Naive B cell (primary cell): ENCODE results near the gene VAMP8. TPM values are rescaled to one million over a fixed set of nuclear protein-coding genes. Genes with fewer than 3 reads are reported as not detected.
"Not testable (repeated sequence)": the region's sequence is repeated elsewhere in the genome, so short reads cannot be mapped to it uniquely, and the experiment has no call there.

ENCODE experiments used
- ATAC-seq, 2 donors: fragments of 150-1000 bp; cut with Tn5 transposase; 2 replicates each; pipeline ENCODE4 v1.10.0; 2021; ENCODE audit warnings: low read depth in 2 of 2, mild to moderate bottlenecking in 2 of 2, moderate library complexity in 2 of 2
- DNase-seq: peaks from one replicate; pipeline ENCODE4 v3.0.0; 2022
- H3K27ac Mint-ChIP-seq, 6 donors: one replicate each; pipeline ENCODE4 v1.8.0; 2020 to 2022; ENCODE audit warnings: mild to moderate bottlenecking in 6 of 6, mixed read lengths in 6 of 6, moderate library complexity in 5 of 6, inconsistent platforms in 2 of 6
- H3K27me3 Mint-ChIP-seq, 3 donors: one replicate each; pipeline ENCODE4 v1.8.0; 2021 to 2022; ENCODE audit warnings: mixed read lengths in 3 of 3, mild to moderate bottlenecking in 1 of 3
- H3K36me3 Mint-ChIP-seq, 2 donors: one replicate each; pipeline ENCODE4 v1.8.0; 2020 to 2022; ENCODE audit warnings: mixed read lengths in 2 of 2, inconsistent platforms in 1 of 2, mild to moderate bottlenecking in 1 of 2
- H3K4me1 Mint-ChIP-seq, 3 donors: one replicate each; pipeline ENCODE4 v1.8.0; 2020 to 2022; ENCODE audit warnings: mixed read lengths in 3 of 3, inconsistent platforms in 1 of 3, mild to moderate bottlenecking in 1 of 3, moderate library complexity in 1 of 3
- H3K4me3 Mint-ChIP-seq, 8 donors: one replicate each; pipeline ENCODE4 v1.8.0; 2020 to 2022; ENCODE audit warnings: mild to moderate bottlenecking in 8 of 8, mixed read lengths in 8 of 8, moderate library complexity in 8 of 8, inconsistent platforms in 2 of 8
- H3K9me3 Mint-ChIP-seq, 7 donors: one replicate each; pipeline ENCODE4 v1.8.0; 2020 to 2022; ENCODE audit warnings: mixed read lengths in 7 of 7, mild to moderate bottlenecking in 5 of 7, inconsistent platforms in 2 of 7, moderate library complexity in 1 of 7
- polyA plus RNA-seq, 6 donors: library from polyadenylated mRNA; unstranded; fragments of 300-500 nt; fragmentation: Illumina TruSeq; gene quantifications; one replicate each; pipeline ENCODE4 v1.2.3, GENCODE V29; 2021; ENCODE audit warnings: low read depth in 6 of 6

VAMP8 gene
- polyA plus RNA-seq, 6 donors from 2014 or later: 262 to 339 (median 305) TPM

- H3K9me3 Mint-ChIP-seq: no peaks in the 10 kb centered on the region
- ATAC-seq (no peak), DNase-seq (no peak)
- H3K4me1 Mint-ChIP-seq: peaks cover 34 to 52% (median 42%) of the 10 kb centered on the region in 3 donors
- H3K4me3 Mint-ChIP-seq: peak overlapping the region in 1 of 8 donors; percentile 54
- H3K36me3 Mint-ChIP-seq: no peaks in the 10 kb centered on the region
- peak overlapping the region in 1 of 6 donors; percentile 56 for H3K27ac Mint-ChIP-seq
- H3K27me3 Mint-ChIP-seq: no peaks in the 10 kb centered on the region
Measured at GRCh38 chr2:85589982-85590791, 12.8 kb downstream of the VAMP8 start.

GRCh38 chr2:85590950-85591349, 13.6 kb downstream of the VAMP8 start:
- no peak for ATAC-seq
- Mint-ChIP-seq H3K27me3 (no peaks in the 10 kb centered on the region), H3K36me3 (no peaks in the 10 kb centered on the region), H3K4me1 (peaks cover 34 to 52% (median 40%) of the 10 kb centered on the region in 3 donors), H3K9me3 (no peaks in the 10 kb centered on the region), H3K27ac (peak overlapping the region in 2 of 6 donors; percentile 12 to 47), H3K4me3 (peak overlapping the region in 1 of 8 donors; percentile 65)
- no peak for DNase-seq

DNA sequence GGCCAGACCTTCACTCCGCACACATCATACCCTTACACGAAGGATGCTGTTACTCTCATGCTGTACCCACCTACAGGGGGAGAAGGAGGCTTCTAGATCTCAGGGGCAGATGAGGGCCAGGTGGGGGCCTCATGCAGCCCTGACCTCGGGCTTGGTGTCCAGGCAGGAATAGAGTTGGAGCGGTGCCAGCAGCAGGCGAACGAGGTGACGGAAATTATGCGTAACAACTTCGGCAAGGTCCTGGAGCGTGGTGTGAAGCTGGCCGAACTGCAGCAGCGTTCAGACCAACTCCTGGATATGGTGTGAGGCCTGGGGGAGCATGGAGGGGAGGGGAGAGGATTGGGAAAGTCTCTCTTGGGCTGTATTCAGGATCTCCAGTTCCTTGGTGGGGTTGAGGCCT, 14.2 kb downstream of the VAMP8 start:
- DNase-seq (no peak), ATAC-seq (no peak)
- no peaks in the 10 kb centered on the region for H3K9me3 Mint-ChIP-seq
- no peaks in the 10 kb centered on the region for H3K36me3 Mint-ChIP-seq
- peaks cover 40 to 55% (median 42%) of the 10 kb centered on the region in 3 donors for H3K4me1 Mint-ChIP-seq
- no peak overlapping the region for H3K27ac Mint-ChIP-seq
- no peaks in the 10 kb centered on the region for H3K27me3 Mint-ChIP-seq
- H3K4me3 Mint-ChIP-seq: peak overlapping the region in 2 of 8 donors; percentile 61 to 65

GRCh38 chr2:85592299-85592698, 14.9 kb downstream of the VAMP8 start:
- H3K4me3 Mint-ChIP-seq: peak overlapping the region in 3 of 8 donors; percentile 16 to 95 (median 65)
- H3K27ac Mint-ChIP-seq: peak overlapping the region in 1 of 6 donors; percentile 80
- not testable (repeated sequence) for H3K27me3 Mint-ChIP-seq, H3K36me3 Mint-ChIP-seq, ATAC-seq, H3K9me3 Mint-ChIP-seq, DNase-seq
- H3K4me1 Mint-ChIP-seq: peaks cover 46 to 58% (median 49%) of the 10 kb centered on the region in 3 donors

GRCh38 chr2:85593023-85593422, 15.6 kb downstream of the VAMP8 start:
- DNase-seq (no peak), ATAC-seq (no peak)
- Mint-ChIP-seq H3K4me1 (peaks cover 41 to 51% (median 45%) of the 10 kb centered on the region in 3 donors), H3K27ac (no peak overlapping the region), H3K27me3 (no peaks in the 10 kb centered on the region), H3K4me3 (peak overlapping the region in 3 of 8 donors; percentile 65 to 99 (median 95)), H3K9me3 (no peaks in the 10 kb centered on the region), H3K36me3 (no peaks in the 10 kb centered on the region)

GRCh38 chr2:85594715-85595300, 17.4 kb downstream of the VAMP8 start:
- H3K4me1 Mint-ChIP-seq: peaks cover 33 to 51% (median 39%) of the 10 kb centered on the region in 3 donors
- DNase-seq: no peak
- peak overlapping the region; percentile 95 to 100 (median 99) for H3K4me3 Mint-ChIP-seq
- ATAC-seq: peak; percentile 1
- peak overlapping the region; percentile 92 to 99 (median 98) for H3K27ac Mint-ChIP-seq
- H3K9me3 Mint-ChIP-seq: no peaks in the 10 kb centered on the region
- H3K27me3 Mint-ChIP-seq: no peaks in the 10 kb centered on the region
- no peaks in the 10 kb centered on the region for H3K36me3 Mint-ChIP-seq

GRCh38 chr2:85595301-85596025, 18.1 kb downstream of the VAMP8 start, which contains the start of gene RNF181:
TSS of gene RNF181 (plus strand) at chr2:85595745. CDS start at chr2:85595764, 19 bp downstream.
- Mint-ChIP-seq H3K36me3 (no peaks in the 10 kb centered on the region), H3K4me1 (peaks cover 33 to 48% (median 44%) of the 10 kb centered on the region in 3 donors), H3K4me3 (peak within 1 kb of the TSS; percentile 95 to 100 (median 99)), H3K27me3 (no peaks in the 10 kb centered on the region), H3K9me3 (no peaks in the 10 kb centered on the region), H3K27ac (peak within 1 kb of the TSS; percentile 92 to 99 (median 98))
- ATAC-seq (peak; percentile 99), DNase-seq (peak; percentile 90)

GRCh38 chr2:85596026-85596333, 18.6 kb downstream of the VAMP8 start:
- DNase-seq (no peak), ATAC-seq (no peak)
- no peaks in the 10 kb centered on the region for H3K27me3 Mint-ChIP-seq
- no peaks in the 10 kb centered on the region for H3K9me3 Mint-ChIP-seq
- H3K27ac Mint-ChIP-seq: peak overlapping the region; percentile 92 to 99 (median 98)
- H3K4me3 Mint-ChIP-seq: peak overlapping the region; percentile 95 to 100 (median 99)
- no peaks in the 10 kb centered on the region for H3K36me3 Mint-ChIP-seq
- H3K4me1 Mint-ChIP-seq: peaks cover 33 to 49% (median 46%) of the 10 kb centered on the region in 3 donors

GRCh38 chr2:85596486-85597143, 19.2 kb downstream of the VAMP8 start:
- peak overlapping the region in 4 of 6 donors; percentile 26 to 99 (median 62) for H3K27ac Mint-ChIP-seq
- H3K9me3 Mint-ChIP-seq: no peaks in the 10 kb centered on the region
- peaks cover 34 to 53% (median 52%) of the 10 kb centered on the region in 3 donors for H3K4me1 Mint-ChIP-seq
- peak overlapping the region; percentile 95 to 100 (median 99) for H3K4me3 Mint-ChIP-seq
- ATAC-seq (no peak), DNase-seq (no peak)
- H3K36me3 Mint-ChIP-seq: no peaks in the 10 kb centered on the region
- no peaks in the 10 kb centered on the region for H3K27me3 Mint-ChIP-seq

GRCh38 chr2:85597241-85597640, 19.9 kb downstream of the VAMP8 start:
- no peaks in the 10 kb centered on the region for H3K27me3 Mint-ChIP-seq
- peak overlapping the region in 1 of 6 donors; percentile 31 for H3K27ac Mint-ChIP-seq
- no peak for DNase-seq
- peak overlapping the region in 7 of 8 donors; percentile 95 to 100 (median 99) for H3K4me3 Mint-ChIP-seq
- peaks cover 37 to 57% (median 55%) of the 10 kb centered on the region in 3 donors for H3K4me1 Mint-ChIP-seq
- H3K36me3 Mint-ChIP-seq: no peaks in the 10 kb centered on the region
- H3K9me3 Mint-ChIP-seq: no peaks in the 10 kb centered on the region
- no peak for ATAC-seq

GRCh38 chr2:85598594-85599340, 21.4 kb downstream of the VAMP8 start:
- Mint-ChIP-seq H3K4me1 (peaks cover 42 to 62% (median 59%) of the 10 kb centered on the region in 3 donors), H3K27me3 (no peaks in the 10 kb centered on the region), H3K36me3 (no peaks in the 10 kb centered on the region), H3K9me3 (no peaks in the 10 kb centered on the region), H3K27ac (no peak overlapping the region), H3K4me3 (peak overlapping the region in 1 of 8 donors; percentile 88)
- ATAC-seq: no peak
- no peak for DNase-seq

DNA sequence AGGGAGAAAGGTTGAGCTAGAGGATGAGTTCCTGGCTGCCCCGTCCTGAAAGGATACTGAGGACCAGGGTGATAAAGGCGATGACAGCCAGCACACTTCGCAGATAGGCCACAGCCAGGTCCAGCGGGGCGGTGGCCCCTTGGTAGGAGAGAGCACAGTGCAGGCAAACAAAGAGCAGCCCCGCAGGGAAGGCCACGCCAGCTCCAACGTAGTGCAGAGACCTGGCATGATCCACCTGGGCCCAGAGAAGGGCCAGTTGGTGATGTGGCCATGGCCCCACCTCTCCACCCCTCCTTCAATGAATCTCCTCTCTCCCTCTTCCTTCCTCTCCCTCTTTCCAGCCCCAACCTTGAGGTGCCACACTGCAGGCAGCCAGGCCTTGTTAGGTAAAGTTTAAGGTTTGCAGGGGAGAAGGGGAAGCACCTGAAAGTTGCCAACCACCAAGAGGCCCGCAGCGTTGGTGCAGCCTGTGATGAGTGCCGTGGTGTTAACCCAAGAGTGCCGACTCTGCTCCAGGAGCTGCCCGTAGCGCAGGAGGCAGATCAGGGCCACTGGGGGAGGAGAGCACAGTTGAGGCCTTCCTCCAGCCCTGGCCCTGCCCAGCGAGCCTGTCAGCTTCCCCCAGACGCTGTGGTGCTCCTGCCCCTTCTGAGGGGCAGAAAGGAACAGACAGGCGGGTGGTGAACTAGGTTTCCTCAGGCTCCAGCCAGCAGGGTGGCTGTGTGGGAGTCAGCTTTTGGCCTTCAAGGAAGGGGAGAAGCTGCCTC, 22.3 kb downstream of the VAMP8 start:
- DNase-seq: no peak
- Mint-ChIP-seq H3K36me3 (no peaks in the 10 kb centered on the region), H3K4me1 (peaks cover 38 to 58% (median 57%) of the 10 kb centered on the region in 3 donors), H3K4me3 (peak overlapping the region in 3 of 8 donors; percentile 47 to 88 (median 80)), H3K27me3 (no peaks in the 10 kb centered on the region), H3K27ac (peak overlapping the region in 1 of 6 donors; percentile 31), H3K9me3 (no peaks in the 10 kb centered on the region)
- ATAC-seq: no peak
